ENCODE results near the gene STEAP1.
"Not testable (repeated sequence)": the region's sequence is repeated elsewhere in the genome, so short reads cannot be mapped to it uniquely, and the experiment has no call there.

The STEAP1 gene

GRCh38 chr7:90153943-90154771, at the start of gene STEAP1:
TSS of gene STEAP1 (plus strand) at chr7:90154469. CDS start at chr7:90159789, 5,320 bp downstream.
- peak; percentile 86 for DNase-seq (ENCODE audit: low spot score)

- DNase-seq (ENCODE audit: low spot score) = not testable (repeated sequence)
Observed at GRCh38 chr7:90114972-90115371, 39.3 kb upstream of the STEAP1 start.

- DNase-seq (ENCODE audit: low spot score) = not testable (repeated sequence)
Observed at GRCh38 chr7:90118551-90119177, 35.6 kb upstream of the STEAP1 start.

- DNase-seq (ENCODE audit: low spot score) = no peak
Observed at GRCh38 chr7:90119178-90119971, 34.9 kb upstream of the STEAP1 start.

- not testable (repeated sequence) for DNase-seq (ENCODE audit: low spot score)
Observed at GRCh38 chr7:90120205-90120604, 34.1 kb upstream of the STEAP1 start.

- not testable (repeated sequence) for DNase-seq (ENCODE audit: low spot score)
Observed at GRCh38 chr7:90131746-90132145, 22.5 kb upstream of the STEAP1 start.

- not testable (repeated sequence) for DNase-seq (ENCODE audit: low spot score)
Observed at GRCh38 chr7:90147079-90147960, 6.9 kb upstream of the STEAP1 start.

- peak; percentile 64 for DNase-seq (ENCODE audit: low spot score)
Observed at GRCh38 chr7:90149428-90149827, 4.8 kb upstream of the STEAP1 start.

GRCh38 chr7:90151884-90152283, 2.4 kb upstream of the STEAP1 start:
- DNase-seq (ENCODE audit: low spot score) = not testable (repeated sequence)

- DNase-seq (ENCODE audit: low spot score) = peak; percentile 78
Observed at GRCh38 chr7:90152642-90153253, 1.5 kb upstream of the STEAP1 start.

GRCh38 chr7:90155206-90155605, 937 bp downstream of the STEAP1 start:
- DNase-seq (ENCODE audit: low spot score) = no peak

GRCh38 chr7:90157331-90157730, 3.1 kb downstream of the STEAP1 start:
- DNase-seq (ENCODE audit: low spot score) = not testable (repeated sequence)

GRCh38 chr7:90157761-90158350, 3.6 kb downstream of the STEAP1 start:
- not testable (repeated sequence) for DNase-seq (ENCODE audit: low spot score)

- no peak for DNase-seq (ENCODE audit: low spot score)
Observed at GRCh38 chr7:90163534-90163933, 9.3 kb downstream of the STEAP1 start.

GRCh38 chr7:90165724-90166123, 11.5 kb downstream of the STEAP1 start:
- DNase-seq (ENCODE audit: low spot score) = no peak

- DNase-seq (ENCODE audit: low spot score) = no peak
Observed at GRCh38 chr7:90166153-90166552, 11.9 kb downstream of the STEAP1 start.

- DNase-seq (ENCODE audit: low spot score) = no peak
Observed at GRCh38 chr7:90167361-90167760, 13.1 kb downstream of the STEAP1 start.

- DNase-seq (ENCODE audit: low spot score) = no peak
Observed at GRCh38 chr7:90169891-90170290, 15.6 kb downstream of the STEAP1 start.

- no peak for DNase-seq (ENCODE audit: low spot score)
Observed at GRCh38 chr7:90172121-90172520, 17.9 kb downstream of the STEAP1 start.

GRCh38 chr7:90172624-90173023, 18.4 kb downstream of the STEAP1 start:
- no peak for DNase-seq (ENCODE audit: low spot score)
